HG02852 (cell line): ENCODE data around the gene BCL7B.
"Not testable (repeated sequence)": the region's sequence is repeated elsewhere in the genome, so short reads cannot be mapped to it uniquely, and the experiment has no call there.

Experiments
- ATAC-seq: cut with Tn5 transposase; IDR thresholded peaks from one replicate; pipeline ENCODE4 v1.9.1; 2021; ENCODE audit warnings: mild to moderate bottlenecking, moderate library complexity; ENCODE audit not compliant: unreplicated experiment

BCL7B gene

DNA sequence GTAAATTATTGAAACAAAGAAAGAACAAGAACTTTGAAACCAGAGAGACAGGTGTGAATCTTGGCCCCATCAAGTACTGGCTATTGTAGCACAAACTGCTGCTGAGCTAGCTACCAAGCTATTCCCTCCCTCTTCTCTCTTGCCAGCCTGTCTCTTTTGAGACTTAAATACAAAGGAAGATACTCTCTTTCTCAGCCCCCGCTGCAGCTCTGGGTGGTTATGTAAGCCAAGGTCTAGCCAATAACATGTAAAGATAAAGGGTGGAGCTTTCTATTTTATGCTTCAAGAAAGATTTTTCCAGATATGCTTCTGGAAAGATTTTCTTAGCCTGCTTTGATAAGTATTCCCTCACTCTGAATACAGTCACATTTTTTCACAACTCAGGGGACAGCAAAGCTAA, 52.6 kb downstream of the BCL7B start:
- ATAC-seq = no peak

DNA sequence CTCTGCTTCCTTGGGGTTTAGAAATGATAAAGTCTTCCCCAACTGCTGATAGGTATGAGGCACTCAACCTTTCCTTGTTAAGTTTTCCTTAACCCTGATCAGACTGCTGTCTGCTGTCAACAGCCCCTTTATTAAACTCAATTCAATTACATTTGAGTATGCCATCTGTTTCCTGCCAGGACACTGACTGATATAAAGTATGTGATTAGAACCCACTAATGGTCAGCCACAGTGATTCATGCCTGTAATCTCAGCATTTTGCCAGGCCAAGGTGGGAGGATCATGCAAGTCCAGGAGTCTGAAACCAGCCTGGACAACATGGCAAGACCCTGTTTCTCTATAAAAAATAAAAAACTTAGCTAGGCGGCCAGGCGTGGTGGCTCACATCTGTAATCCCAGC, 53.5 kb downstream of the BCL7B start:
- no peak for ATAC-seq

DNA sequence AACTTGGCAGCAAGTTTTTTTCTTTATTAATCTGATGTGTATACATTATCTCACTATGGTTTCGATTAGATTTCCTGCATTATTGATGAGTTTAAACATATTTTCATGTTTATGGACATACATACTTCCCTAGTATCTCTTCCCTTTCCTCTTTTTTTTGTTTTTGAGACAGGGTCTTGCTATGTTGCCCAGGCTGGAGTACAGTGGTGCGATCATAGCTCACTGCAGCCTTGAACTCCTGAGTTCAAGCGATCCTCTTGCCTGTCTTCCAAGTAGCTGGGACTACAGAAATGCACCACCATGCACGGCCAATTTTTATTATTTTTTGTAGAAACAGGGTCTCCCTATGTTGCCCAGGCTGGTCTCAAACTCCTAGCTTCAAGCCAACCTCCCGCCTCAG, 54.3 kb downstream of the BCL7B start:
- ATAC-seq = no peak

DNA sequence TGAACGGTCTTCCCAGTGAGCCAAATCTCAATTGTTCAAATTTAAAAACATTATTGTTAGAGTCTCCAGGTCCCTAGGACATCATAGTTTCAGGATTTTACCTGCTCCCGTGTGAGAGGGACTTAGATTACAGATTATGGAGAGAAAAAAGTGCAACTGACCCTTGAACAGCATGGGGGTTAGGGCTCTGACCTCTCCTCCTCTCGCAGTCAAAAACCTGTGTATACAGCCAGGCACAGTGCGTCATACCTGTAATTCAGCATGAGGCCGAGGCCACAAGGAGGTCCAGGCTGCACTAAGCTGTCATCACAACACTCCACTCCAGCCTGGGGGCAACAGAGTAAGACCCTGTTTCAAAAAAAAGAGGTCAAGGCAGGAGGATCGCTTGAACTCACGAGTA, 60.9 kb downstream of the BCL7B start:
- ATAC-seq = no peak

DNA sequence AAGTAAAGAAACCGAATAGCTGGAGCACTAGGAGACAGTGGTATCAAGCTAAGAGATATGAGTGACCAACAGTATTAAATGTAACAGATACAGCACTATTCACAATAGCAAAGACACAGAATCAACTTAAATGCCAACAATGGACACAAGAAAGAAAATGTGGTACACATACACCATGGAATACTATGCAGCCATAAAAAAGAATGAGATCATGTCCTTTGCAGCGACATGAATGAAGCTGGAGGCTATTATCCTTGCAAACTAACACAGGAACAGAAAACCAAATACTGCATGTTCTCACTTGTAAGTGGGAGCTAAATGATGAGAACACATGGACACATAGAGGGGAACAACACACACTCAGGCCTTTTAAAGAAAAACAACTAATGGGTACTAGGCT, 62.0 kb downstream of the BCL7B start:
- ATAC-seq = not testable (repeated sequence)

DNA sequence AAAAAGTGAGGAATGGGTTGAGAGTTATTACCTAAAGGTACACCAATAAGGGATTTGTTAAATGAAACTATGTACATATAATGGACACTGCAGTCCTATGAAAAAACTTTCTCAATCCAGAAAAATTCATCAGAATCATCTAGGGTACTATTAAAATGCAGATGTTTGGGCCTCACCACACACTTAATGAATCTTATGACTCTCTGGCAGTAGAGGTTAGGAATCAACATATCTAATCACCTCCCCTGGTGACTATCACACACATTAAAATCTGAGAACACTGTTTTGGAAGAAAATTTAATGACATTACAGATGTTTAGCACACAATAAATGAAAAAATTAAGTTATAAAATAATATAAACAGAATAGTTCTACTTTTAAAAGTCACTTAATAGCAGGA, 67.5 kb downstream of the BCL7B start:
- ATAC-seq = no peak

DNA sequence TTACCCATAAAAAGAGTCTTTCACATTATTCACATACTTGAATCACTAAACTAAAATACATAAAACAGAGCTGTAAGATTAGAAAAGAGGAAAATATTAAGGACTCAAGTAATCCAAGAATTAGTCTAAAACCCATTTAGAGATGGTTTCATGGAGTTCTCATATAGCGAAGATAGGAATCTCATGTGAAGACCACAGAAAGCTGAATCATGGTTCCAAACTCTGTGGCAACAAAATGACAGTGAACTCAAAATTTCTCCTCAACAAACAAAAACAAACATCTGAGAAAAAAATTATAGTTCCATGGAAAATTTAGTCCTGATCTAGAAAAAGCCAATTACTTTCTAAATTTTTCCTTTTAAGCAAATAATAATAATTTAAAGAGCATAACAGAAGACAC, 70.0 kb downstream of the BCL7B start:
- no peak for ATAC-seq
